Liver (tissue), 9 donors: ENCODE data around the gene PRG3. TPM values are rescaled to one million over a fixed set of nuclear protein-coding genes. Genes with fewer than 3 reads are reported as not detected.

Experiments
- DNase-seq: peaks from one replicate; pipeline ENCODE4 v3.0.0-alpha.2; 2017; ENCODE audit warnings: low spot score
- H3K27ac ChIP-seq, 2 donors: one replicate each; pipeline ENCODE4 v1.7.0; 2013; ENCODE audit warnings: inconsistent platforms in 2 of 2, low read length in 2 of 2, control low read depth in 1 of 2, low read depth in 1 of 2, mild to moderate bottlenecking in 1 of 2
- H3K27me3 ChIP-seq, 4 donors: one replicate each; pipeline versions ENCODE4 v1.6.1 to v1.7.0; 2013; ENCODE audit warnings: low read length in 3 of 4, inconsistent platforms in 1 of 4, mild to moderate bottlenecking in 1 of 4, moderate library complexity in 1 of 4; ENCODE audit not compliant: control insufficient read depth in 4 of 4, insufficient read depth in 4 of 4
- H3K36me3 ChIP-seq, 4 donors: one replicate each; pipeline versions ENCODE4 v1.6.1 to v1.7.0; 2013; ENCODE audit warnings: low read length in 3 of 4, mild to moderate bottlenecking in 3 of 4, low read depth in 1 of 4, moderate library complexity in 1 of 4; ENCODE audit not compliant: control insufficient read depth in 4 of 4, insufficient read depth in 3 of 4
- H3K4me1 ChIP-seq, 4 donors: one replicate each; pipeline versions ENCODE4 v1.6.1 to v1.7.0; 2013; ENCODE audit warnings: low read length in 3 of 4, mild to moderate bottlenecking in 3 of 4, moderate library complexity in 1 of 4; ENCODE audit not compliant: control insufficient read depth in 4 of 4, insufficient read depth in 4 of 4
- H3K4me3 ChIP-seq, 3 donors: one replicate each; pipeline versions ENCODE4 v1.6.1 to v1.7.0; 2013; ENCODE audit warnings: low read length in 3 of 3, control low read depth in 1 of 3, low read depth in 1 of 3, mild to moderate bottlenecking in 1 of 3
- H3K9ac ChIP-seq, 2 donors: one replicate each; pipeline ENCODE4 v1.7.0; 2013; ENCODE audit warnings: low read length in 2 of 2, mild to moderate bottlenecking in 2 of 2, moderate library complexity in 2 of 2, control low read depth in 1 of 2, low read depth in 1 of 2
- H3K9me3 ChIP-seq, 4 donors: one replicate each; pipeline versions ENCODE4 v1.6.1 to v1.7.0; 2013; ENCODE audit warnings: low read length in 3 of 4; ENCODE audit not compliant: control insufficient read depth in 4 of 4
- FOXA1 ChIP-seq: IDR thresholded peaks from 2 replicates; pipeline ENCODE4 v1.6.1; 2016; ENCODE audit warnings: antibody characterized with exemption
- FOXA2 ChIP-seq: IDR thresholded peaks from 2 replicates; pipeline ENCODE4 v1.6.1; 2016; ENCODE audit warnings: antibody characterized with exemption
- GABPA ChIP-seq, 2 donors: IDR thresholded peaks in 1 of 2; conservative IDR thresholded peaks in 1 of 2; 2 replicates each; pipeline ENCODE4 v1.6.1; 2016; ENCODE audit warnings: antibody characterized with exemption in 2 of 2, mild to moderate bottlenecking in 1 of 2, moderate library complexity in 1 of 2
- HNF4A ChIP-seq, 2 donors: conservative IDR thresholded peaks; 2 replicates each; pipeline ENCODE4 v1.6.1; 2016; ENCODE audit warnings: antibody characterized with exemption in 2 of 2, mild to moderate bottlenecking in 2 of 2
- HNF4G ChIP-seq: IDR thresholded peaks from 2 replicates; pipeline ENCODE4 v1.6.1; 2016; ENCODE audit warnings: antibody characterized with exemption
- JUND ChIP-seq, 2 donors: IDR thresholded peaks; 2 replicates each; pipeline ENCODE4 v1.6.1; 2016; ENCODE audit warnings: antibody characterized with exemption in 2 of 2
- NR2F2 ChIP-seq: IDR thresholded peaks from 2 replicates; pipeline ENCODE4 v1.6.1; 2016; ENCODE audit warnings: antibody characterized with exemption
- RAD21 ChIP-seq, 2 donors: IDR thresholded peaks; 2 replicates each; pipeline ENCODE4 v1.6.1; 2016; ENCODE audit warnings: antibody characterized with exemption in 2 of 2, mild to moderate bottlenecking in 2 of 2
- RXRA ChIP-seq, 2 donors: IDR thresholded peaks; 2 replicates each; pipeline ENCODE4 v1.6.1; 2017 to 2018; ENCODE audit warnings: antibody characterized with exemption in 2 of 2, mild to moderate bottlenecking in 1 of 2
- SP1 ChIP-seq: IDR thresholded peaks from 2 replicates; pipeline ENCODE4 v1.6.1; 2018; ENCODE audit warnings: antibody characterized with exemption, mild to moderate bottlenecking
- YY1 ChIP-seq: IDR thresholded peaks from 2 replicates; pipeline ENCODE4 v1.6.1; 2016; ENCODE audit warnings: antibody characterized with exemption, mild to moderate bottlenecking
- ZBTB33 ChIP-seq: IDR thresholded peaks from 2 replicates; pipeline ENCODE4 v1.6.1; 2016; ENCODE audit warnings: antibody characterized with exemption
- WGBS: extraction: QIAGEN DNeasy Blood & Tissue Kit; methylation state at CpG from one replicate; pipeline ENCODE4 v1.1.7; 2013; 5-methylcytosine and 5-hydroxymethylcytosine counted together
- polyA plus RNA-seq, 2 donors: library from polyadenylated mRNA; stranded (reverse) in 1 of 2; unstranded in 1 of 2; fragments of 200-250 nt in 1 of 2; fragments of >200 nt in 1 of 2; fragmentation: Nextera tagmentation in 1 of 2; extraction: Ambion mirVana in 1 of 2; gene quantifications; one replicate each; pipeline versions ENCODE4 v1.2.1 to v1.2.3, GENCODE V29; 2013 to 2015
- total RNA-seq, 2 donors: library from RNA; depleted of rRNA; stranded (reverse); fragments of >200 nt; gene quantifications; one replicate each; pipeline ENCODE4 v1.2.3, GENCODE V29; 2014
- TF ChIP-seq, protein P1 (sequence below): IDR thresholded peaks from 2 replicates; pipeline ENCODE4 v1.6.1; 2016; ENCODE audit warnings: antibody characterized with exemption
- TF ChIP-seq, protein P2 (sequence below): IDR thresholded peaks from 2 replicates; pipeline ENCODE4 v1.6.1; 2016; ENCODE audit warnings: antibody characterized with exemption, mild to moderate bottlenecking
- TF ChIP-seq, protein P3 (sequence below): IDR thresholded peaks from 2 replicates; pipeline ENCODE4 v1.6.1; 2016; ENCODE audit warnings: antibody characterized with exemption
- donor health status: healthy.
- donor health status: healthy.
- donor health status: healthy.
- donor health status: healthy.
- donor health status: healthy.

PRG3 gene
- total and polyA plus RNA-seq, 4 donors = 0.22 to 4.9 TPM; not detected in 2

- Histone ChIP-seq H3K9ac (no peak overlapping the region), H3K27ac (no peak overlapping the region), H3K4me3 (no peak overlapping the region), H3K4me1 (peaks cover 2 to 18% (median 13%) of the 10 kb centered on the region in 4 donors), H3K9me3 (no peaks in the 10 kb centered on the region), H3K36me3 (peaks cover 6 to 51% (median 35%) of the 10 kb centered on the region in 4 donors), H3K27me3 (no peaks in the 10 kb centered on the region)
- WGBS = 96% methylated on average over 11 of the region's 11 CpGs
- TF ChIP-seq JUND (IDR thresholded peaks at IDR 0.05) = no peak
- TF ChIP-seq HNF4A (conservative IDR thresholded peaks at IDR 0.05) = no peak
- no peak for TF ChIP-seq HNF4G
- TF ChIP-seq, protein P1, sequence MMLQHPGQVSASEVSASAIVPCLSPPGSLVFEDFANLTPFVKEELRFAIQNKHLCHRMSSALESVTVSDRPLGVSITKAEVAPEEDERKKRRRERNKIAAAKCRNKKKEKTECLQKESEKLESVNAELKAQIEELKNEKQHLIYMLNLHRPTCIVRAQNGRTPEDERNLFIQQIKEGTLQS = no peak
- TF ChIP-seq RXRA (IDR thresholded peaks at IDR 0.05) = no peak
- TF ChIP-seq, protein P2, sequence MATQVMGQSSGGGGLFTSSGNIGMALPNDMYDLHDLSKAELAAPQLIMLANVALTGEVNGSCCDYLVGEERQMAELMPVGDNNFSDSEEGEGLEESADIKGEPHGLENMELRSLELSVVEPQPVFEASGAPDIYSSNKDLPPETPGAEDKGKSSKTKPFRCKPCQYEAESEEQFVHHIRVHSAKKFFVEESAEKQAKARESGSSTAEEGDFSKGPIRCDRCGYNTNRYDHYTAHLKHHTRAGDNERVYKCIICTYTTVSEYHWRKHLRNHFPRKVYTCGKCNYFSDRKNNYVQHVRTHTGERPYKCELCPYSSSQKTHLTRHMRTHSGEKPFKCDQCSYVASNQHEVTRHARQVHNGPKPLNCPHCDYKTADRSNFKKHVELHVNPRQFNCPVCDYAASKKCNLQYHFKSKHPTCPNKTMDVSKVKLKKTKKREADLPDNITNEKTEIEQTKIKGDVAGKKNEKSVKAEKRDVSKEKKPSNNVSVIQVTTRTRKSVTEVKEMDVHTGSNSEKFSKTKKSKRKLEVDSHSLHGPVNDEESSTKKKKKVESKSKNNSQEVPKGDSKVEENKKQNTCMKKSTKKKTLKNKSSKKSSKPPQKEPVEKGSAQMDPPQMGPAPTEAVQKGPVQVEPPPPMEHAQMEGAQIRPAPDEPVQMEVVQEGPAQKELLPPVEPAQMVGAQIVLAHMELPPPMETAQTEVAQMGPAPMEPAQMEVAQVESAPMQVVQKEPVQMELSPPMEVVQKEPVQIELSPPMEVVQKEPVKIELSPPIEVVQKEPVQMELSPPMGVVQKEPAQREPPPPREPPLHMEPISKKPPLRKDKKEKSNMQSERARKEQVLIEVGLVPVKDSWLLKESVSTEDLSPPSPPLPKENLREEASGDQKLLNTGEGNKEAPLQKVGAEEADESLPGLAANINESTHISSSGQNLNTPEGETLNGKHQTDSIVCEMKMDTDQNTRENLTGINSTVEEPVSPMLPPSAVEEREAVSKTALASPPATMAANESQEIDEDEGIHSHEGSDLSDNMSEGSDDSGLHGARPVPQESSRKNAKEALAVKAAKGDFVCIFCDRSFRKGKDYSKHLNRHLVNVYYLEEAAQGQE = no peak
- DNase-seq = no peak
These were observed 48.1 kb downstream of the PRG3 start for GRCh38 chr11:57332694-57333440.

- Histone ChIP-seq H3K27me3 (no peaks in the 10 kb centered on the region), H3K4me1 (peaks cover 2 to 18% (median 13%) of the 10 kb centered on the region in 4 donors), H3K9ac (no peak overlapping the region), H3K4me3 (no peak overlapping the region), H3K9me3 (no peaks in the 10 kb centered on the region), H3K36me3 (peaks cover 6 to 62% (median 39%) of the 10 kb centered on the region in 4 donors), H3K27ac (no peak overlapping the region)
- DNase-seq = no peak
- TF ChIP-seq HNF4G (no peak), RXRA (IDR thresholded peaks at IDR 0.05) (no peak)
- WGBS = 95% methylated on average over 14 of the region's 14 CpGs
These were observed 49.2 kb downstream of the PRG3 start for GRCh38 chr11:57331720-57332119.

DNA sequence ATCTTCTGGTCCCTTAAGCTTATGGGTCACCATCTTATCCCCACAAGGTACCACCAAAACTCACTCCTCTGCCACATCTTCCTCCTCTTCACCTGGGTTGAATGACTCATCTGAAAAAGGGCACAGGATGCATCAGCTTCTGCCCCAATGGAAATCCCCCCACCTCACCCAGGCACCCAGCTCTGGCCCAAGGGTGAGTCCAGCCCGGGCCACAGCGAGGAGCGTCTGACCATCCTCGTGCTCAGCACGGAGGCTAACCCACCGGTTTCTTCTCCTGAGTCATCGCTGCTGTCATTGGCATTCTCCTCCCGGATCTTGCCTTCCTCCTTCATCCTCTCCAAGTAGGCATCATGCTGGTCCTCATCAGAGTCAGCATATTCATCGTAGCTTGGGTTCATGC is 50.9 kb downstream of the PRG3 start:
- peaks cover 6 to 64% (median 39%) of the 10 kb centered on the region in 4 donors for H3K36me3 ChIP-seq
- no peaks in the 10 kb centered on the region for H3K9me3 ChIP-seq
- no peaks in the 10 kb centered on the region for H3K27me3 ChIP-seq
- H3K4me3 ChIP-seq = no peak overlapping the region
- 94% methylated on average over 9 of the region's 9 CpGs for WGBS
- DNase-seq = no peak
- no peak overlapping the region for H3K9ac ChIP-seq
- no peak overlapping the region for H3K27ac ChIP-seq
- TF ChIP-seq YY1 (no peak), RAD21 (IDR thresholded peaks at IDR 0.05) (no peak), RXRA (IDR thresholded peaks at IDR 0.05) (no peak), NR2F2 (no peak), GABPA (IDR thresholded peaks at IDR 0.05 in 1 of 2, conservative IDR thresholded peaks at IDR 0.05 in 1 of 2) (no peak), ZBTB33 (no peak), FOXA2 (no peak), FOXA1 (no peak), SP1 (no peak), HNF4A (conservative IDR thresholded peaks at IDR 0.05) (no peak)
- TF ChIP-seq, protein P3, sequence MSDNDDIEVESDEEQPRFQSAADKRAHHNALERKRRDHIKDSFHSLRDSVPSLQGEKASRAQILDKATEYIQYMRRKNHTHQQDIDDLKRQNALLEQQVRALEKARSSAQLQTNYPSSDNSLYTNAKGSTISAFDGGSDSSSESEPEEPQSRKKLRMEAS = no peak
- TF ChIP-seq, protein P1 = no peak
- peaks cover 2 to 22% (median 18%) of the 10 kb centered on the region in 4 donors for H3K4me1 ChIP-seq
